ENCODE measurements around the gene DRD3.

Gene DRD3

DNA sequence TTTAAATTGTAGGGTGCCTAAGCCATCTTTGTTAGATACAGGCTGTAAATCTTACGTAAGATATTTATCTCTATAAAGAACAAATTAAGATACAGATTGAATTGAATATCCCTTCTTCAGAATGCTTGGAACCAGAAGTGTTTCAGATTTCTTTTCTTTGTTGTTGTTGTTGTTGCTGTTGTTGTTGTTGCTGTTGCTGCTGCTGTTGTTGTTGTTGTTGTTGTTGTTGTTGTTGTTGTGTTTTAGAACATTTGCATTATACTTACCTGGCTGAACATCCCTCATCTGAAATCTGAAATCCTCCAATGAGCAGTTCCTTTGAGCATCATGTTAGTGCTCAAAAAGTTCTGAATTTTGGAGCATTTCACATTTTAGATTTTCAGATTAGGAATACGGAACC lies 95.7 kb downstream of the DRD3 start:
- H3K4me3 ChIP-seq (ENCODE audit: low read depth, low read length): no peak overlapping the region
- TF ChIP-seq, protein P1, sequence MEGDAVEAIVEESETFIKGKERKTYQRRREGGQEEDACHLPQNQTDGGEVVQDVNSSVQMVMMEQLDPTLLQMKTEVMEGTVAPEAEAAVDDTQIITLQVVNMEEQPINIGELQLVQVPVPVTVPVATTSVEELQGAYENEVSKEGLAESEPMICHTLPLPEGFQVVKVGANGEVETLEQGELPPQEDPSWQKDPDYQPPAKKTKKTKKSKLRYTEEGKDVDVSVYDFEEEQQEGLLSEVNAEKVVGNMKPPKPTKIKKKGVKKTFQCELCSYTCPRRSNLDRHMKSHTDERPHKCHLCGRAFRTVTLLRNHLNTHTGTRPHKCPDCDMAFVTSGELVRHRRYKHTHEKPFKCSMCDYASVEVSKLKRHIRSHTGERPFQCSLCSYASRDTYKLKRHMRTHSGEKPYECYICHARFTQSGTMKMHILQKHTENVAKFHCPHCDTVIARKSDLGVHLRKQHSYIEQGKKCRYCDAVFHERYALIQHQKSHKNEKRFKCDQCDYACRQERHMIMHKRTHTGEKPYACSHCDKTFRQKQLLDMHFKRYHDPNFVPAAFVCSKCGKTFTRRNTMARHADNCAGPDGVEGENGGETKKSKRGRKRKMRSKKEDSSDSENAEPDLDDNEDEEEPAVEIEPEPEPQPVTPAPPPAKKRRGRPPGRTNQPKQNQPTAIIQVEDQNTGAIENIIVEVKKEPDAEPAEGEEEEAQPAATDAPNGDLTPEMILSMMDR (IDR thresholded peaks at IDR 0.05; ENCODE audit: borderline replicate concordance, insufficient read depth, low read depth, low read length): no peak

DNA sequence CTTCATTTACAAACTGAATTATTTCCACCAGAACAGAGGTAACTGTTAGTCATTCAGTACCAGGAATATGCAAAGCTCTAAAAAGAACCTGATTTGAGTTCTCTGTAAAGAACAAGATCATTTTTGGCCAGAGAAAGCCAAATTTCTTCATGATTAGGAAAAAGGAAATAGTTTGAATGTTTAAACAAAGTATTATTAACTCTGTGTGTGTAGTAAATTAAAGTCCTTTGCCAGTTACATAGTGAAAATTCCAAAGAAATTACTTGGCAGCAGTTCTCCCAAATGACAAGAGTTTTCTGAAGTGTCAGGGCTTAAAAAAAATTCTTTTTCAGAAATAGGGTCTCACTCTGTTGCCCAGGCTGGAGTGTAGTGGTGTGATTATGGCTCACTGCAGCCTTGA lies 97.8 kb downstream of the DRD3 start:
- no peak overlapping the region for H3K4me3 ChIP-seq (ENCODE audit: low read depth, low read length)
- TF ChIP-seq, protein P1 (IDR thresholded peaks at IDR 0.05; ENCODE audit: borderline replicate concordance, insufficient read depth, low read depth, low read length): no peak

DNA sequence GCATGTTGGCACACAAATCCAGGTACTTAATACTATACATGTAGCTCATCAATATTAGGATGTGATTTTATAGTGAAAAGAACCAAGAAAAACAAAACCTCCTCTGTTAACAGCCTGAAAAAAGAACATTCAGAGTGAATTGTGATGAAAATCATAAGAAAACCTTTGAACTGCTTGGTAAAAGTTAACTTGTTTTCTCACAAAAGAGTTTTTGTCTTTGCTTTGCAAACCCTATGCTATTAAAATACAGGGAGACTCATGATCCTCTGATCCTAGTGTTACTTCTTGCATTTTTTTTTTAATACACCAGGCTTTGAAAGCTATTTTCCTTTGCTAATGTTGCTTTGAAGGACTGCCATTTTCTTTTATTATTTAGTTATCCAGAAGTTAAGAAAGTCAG lies 98.7 kb downstream of the DRD3 start:
- TF ChIP-seq, protein P1 (IDR thresholded peaks at IDR 0.05; ENCODE audit: borderline replicate concordance, insufficient read depth, low read depth, low read length): no peak
- no peak overlapping the region for H3K4me3 ChIP-seq (ENCODE audit: low read depth, low read length)

DNA sequence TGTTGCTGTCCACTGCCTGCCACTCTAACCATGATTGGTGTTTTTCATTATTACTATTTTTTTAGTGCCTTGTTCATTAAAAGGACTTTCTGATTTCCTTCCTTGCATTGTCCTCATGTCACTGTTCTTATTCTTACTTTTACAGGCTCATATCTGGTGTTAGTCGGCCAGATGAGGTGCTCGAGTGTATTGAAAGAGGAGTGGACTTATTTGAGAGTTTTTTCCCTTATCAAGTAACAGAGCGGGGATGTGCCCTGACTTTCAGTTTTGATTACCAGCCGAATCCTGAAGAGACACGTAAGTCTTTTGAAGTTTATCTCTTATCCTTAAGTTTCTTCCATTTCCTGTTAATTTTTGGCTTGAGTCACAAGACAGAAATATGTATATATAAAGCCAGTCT lies 99.1 kb downstream of the DRD3 start:
- H3K4me3 ChIP-seq (ENCODE audit: low read depth, low read length): no peak overlapping the region

DNA sequence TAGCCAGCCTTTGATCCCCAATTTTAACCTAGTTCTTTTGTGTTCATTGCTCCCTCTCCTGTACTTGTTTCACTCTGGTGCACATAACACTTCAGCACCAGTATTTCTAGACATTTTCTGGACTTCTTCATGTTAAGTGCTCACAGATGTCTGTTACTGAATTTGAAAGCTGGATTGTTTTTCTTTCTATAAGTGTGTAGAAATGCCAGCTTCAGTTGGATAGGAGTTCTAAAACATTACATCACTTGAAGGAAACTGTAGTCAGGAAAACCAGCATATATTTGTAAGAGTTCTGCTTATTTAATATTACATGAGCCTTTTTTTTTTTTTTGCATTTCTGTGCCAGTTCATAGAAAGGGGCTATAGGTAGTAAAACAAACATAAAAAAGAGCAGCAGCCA lies 100.7 kb downstream of the DRD3 start:
- H3K4me3 ChIP-seq (ENCODE audit: low read depth, low read length): no peak overlapping the region
- TF ChIP-seq, protein P1 (IDR thresholded peaks at IDR 0.05; ENCODE audit: borderline replicate concordance, insufficient read depth, low read depth, low read length): no peak

More for the DNA sequence above, 99.1 kb downstream of the DRD3 start:
- TF ChIP-seq, protein P1 (IDR thresholded peaks at IDR 0.05; ENCODE audit: borderline replicate concordance, insufficient read depth, low read depth, low read length): no peak
